GM23338 (cell line): ENCODE measurements around the gene TMEM87B.
A peak's percentile ranks its signal among the peaks of the same experiment; 100 is the strongest.

ENCODE experiments used
- CREB1 ChIP-seq: fragments of 250-450 bp; sonication (Bioruptor Pico); IDR thresholded peaks from 2 replicates; pipeline ENCODE4 v1.5.0; 2020; ENCODE audit warnings: low read depth, mild to moderate bottlenecking, moderate library complexity
- EZH2 ChIP-seq: fragments of 200-600 bp; sonication (generic); IDR thresholded peaks from one replicate; pipeline ENCODE4 v1.8.0; 2017; ENCODE audit warnings: antibody characterized with exemption, mild to moderate bottlenecking, low read depth; ENCODE audit not compliant: unreplicated experiment
- EZH2phosphoT487 ChIP-seq: fragments of 200-600 bp; sonication (generic); IDR thresholded peaks from one replicate; pipeline ENCODE4 v1.8.1; 2018; ENCODE audit warnings: antibody characterized with exemption; ENCODE audit not compliant: unreplicated experiment
- JUNB ChIP-seq: IDR thresholded peaks from one replicate; pipeline ENCODE4 v1.6.1; 2016; ENCODE audit warnings: antibody characterized with exemption; ENCODE audit not compliant: unreplicated experiment
- POLR2AphosphoS5 ChIP-seq: IDR thresholded peaks from 2 replicates; pipeline ENCODE4 v1.6.1; 2016; ENCODE audit warnings: antibody characterized with exemption, low read depth
- ZNF114 ChIP-seq: fragments of 250-450 bp; sonication (Bioruptor Pico); IDR thresholded peaks from 2 replicates; pipeline ENCODE4 v1.5.0; 2020; ENCODE audit warnings: mild to moderate bottlenecking, moderate library complexity
- ZNF331 ChIP-seq: fragments of 250-450 bp; sonication (Bioruptor Pico); IDR thresholded peaks from 2 replicates; pipeline ENCODE4 v1.5.0; 2020; ENCODE audit warnings: low read depth, mild to moderate bottlenecking, moderate library complexity
- TF ChIP-seq, protein P1 (sequence below), 2 experiments: fragments of 200-600 bp in 1 of 2; sonication (generic) in 1 of 2; conservative IDR thresholded peaks; 2 replicates each; pipeline versions ENCODE4 v1.5.1 to v1.6.1; 2016 to 2017; ENCODE audit warnings: antibody characterized with exemption in 2 of 2, low read depth in 2 of 2, mild to moderate bottlenecking in 2 of 2, moderate library complexity in 1 of 2
- TF ChIP-seq, protein P2 (sequence below): IDR thresholded peaks from one replicate; pipeline ENCODE4 v1.6.1; 2018; ENCODE audit warnings: antibody characterized with exemption; ENCODE audit not compliant: unreplicated experiment

DNA sequence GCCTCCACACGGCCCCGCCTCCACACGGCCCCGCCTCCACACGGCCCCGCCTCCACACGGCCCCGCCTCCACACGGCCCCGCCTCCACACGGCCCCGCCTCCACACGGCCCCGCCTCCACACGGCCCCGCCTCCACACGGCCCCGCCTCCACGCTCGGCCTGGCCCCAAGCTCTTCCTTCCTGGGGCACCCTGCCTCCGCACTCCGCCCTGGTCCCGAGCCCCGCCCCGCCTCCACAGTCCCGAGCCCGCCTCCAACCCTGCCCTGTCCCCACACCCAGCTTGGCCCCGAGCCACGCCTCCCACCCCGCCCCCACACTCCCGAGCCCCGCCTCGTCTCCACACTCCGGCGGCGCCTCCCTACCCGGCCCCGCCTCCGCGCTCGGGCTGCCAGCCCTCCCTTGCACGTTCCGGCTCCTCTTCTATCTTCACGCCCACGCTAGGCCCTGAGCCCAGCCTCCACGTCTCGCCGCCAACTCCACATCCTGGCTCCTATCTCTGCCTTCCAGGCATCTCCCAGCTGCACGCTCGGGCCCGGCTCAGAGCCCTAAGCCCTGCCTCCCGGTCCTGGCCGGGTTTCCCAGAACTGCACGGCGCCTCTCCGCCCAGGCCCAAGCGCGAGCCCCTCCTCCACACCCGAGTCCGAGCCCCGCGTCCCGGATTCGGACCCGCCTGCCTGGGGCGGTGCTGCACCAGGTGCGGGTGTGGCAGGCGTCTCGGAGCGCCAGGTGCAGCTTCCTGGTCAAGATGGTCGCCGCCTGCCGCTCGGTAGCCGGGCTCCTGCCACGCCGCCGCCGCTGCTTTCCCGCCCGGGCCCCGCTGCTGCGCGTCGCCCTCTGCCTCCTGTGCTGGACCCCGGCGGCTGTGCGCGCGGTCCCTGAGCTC is at the start of gene TMEM87B:
- TF ChIP-seq ZNF114 (CRISPR knock-in tag) (no peak), POLR2AphosphoS5 (peak; percentile 76), ZNF331 (no peak), EZH2 (no peak), EZH2phosphoT487 (no peak), JUNB (no peak), CREB1 (CRISPR knock-in tag) (no peak)
- TF ChIP-seq, protein P1, sequence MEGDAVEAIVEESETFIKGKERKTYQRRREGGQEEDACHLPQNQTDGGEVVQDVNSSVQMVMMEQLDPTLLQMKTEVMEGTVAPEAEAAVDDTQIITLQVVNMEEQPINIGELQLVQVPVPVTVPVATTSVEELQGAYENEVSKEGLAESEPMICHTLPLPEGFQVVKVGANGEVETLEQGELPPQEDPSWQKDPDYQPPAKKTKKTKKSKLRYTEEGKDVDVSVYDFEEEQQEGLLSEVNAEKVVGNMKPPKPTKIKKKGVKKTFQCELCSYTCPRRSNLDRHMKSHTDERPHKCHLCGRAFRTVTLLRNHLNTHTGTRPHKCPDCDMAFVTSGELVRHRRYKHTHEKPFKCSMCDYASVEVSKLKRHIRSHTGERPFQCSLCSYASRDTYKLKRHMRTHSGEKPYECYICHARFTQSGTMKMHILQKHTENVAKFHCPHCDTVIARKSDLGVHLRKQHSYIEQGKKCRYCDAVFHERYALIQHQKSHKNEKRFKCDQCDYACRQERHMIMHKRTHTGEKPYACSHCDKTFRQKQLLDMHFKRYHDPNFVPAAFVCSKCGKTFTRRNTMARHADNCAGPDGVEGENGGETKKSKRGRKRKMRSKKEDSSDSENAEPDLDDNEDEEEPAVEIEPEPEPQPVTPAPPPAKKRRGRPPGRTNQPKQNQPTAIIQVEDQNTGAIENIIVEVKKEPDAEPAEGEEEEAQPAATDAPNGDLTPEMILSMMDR (conservative IDR thresholded peaks at IDR 0.05; ENCODE audit: low read depth in 2 of 2): no peak
- TF ChIP-seq, protein P2, sequence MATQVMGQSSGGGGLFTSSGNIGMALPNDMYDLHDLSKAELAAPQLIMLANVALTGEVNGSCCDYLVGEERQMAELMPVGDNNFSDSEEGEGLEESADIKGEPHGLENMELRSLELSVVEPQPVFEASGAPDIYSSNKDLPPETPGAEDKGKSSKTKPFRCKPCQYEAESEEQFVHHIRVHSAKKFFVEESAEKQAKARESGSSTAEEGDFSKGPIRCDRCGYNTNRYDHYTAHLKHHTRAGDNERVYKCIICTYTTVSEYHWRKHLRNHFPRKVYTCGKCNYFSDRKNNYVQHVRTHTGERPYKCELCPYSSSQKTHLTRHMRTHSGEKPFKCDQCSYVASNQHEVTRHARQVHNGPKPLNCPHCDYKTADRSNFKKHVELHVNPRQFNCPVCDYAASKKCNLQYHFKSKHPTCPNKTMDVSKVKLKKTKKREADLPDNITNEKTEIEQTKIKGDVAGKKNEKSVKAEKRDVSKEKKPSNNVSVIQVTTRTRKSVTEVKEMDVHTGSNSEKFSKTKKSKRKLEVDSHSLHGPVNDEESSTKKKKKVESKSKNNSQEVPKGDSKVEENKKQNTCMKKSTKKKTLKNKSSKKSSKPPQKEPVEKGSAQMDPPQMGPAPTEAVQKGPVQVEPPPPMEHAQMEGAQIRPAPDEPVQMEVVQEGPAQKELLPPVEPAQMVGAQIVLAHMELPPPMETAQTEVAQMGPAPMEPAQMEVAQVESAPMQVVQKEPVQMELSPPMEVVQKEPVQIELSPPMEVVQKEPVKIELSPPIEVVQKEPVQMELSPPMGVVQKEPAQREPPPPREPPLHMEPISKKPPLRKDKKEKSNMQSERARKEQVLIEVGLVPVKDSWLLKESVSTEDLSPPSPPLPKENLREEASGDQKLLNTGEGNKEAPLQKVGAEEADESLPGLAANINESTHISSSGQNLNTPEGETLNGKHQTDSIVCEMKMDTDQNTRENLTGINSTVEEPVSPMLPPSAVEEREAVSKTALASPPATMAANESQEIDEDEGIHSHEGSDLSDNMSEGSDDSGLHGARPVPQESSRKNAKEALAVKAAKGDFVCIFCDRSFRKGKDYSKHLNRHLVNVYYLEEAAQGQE: no peak
